Effector CD8-positive, alpha-beta T cell (primary cell): Measurements from ENCODE around the gene ETFA.

Experiments
- DNase-seq: peaks from one replicate; lab custom pipeline; 2025; lab: John Stamatoyannopoulos, UW
- total RNA-seq, 4 experiments: gene quantifications; one replicate each; lab custom pipeline; 2026; lab: John Stamatoyannopoulos, UW

ETFA gene
- total RNA-seq, result 43.1 to 86.8 (median 65.7) reads per million in 4 experiments

GRCh38 chr15:76311100-76311953 is at the start of gene ETFA:
ETFA (minus strand) TSS chr15:76311469; CDS start chr15:76311388, 81 bp downstream.
- DNase-seq, result peak; percentile 74

- no peak for DNase-seq
Measured at GRCh38 chr15:76360416-76360815, 49.1 kb upstream of the ETFA start.

- no peak for DNase-seq
Measured at GRCh38 chr15:76359152-76359551, 47.9 kb upstream of the ETFA start.

- no peak for DNase-seq
Measured at GRCh38 chr15:76358453-76358852, 47.2 kb upstream of the ETFA start.

- no peak for DNase-seq
Measured at GRCh38 chr15:76354823-76355440, 43.7 kb upstream of the ETFA start.

GRCh38 chr15:76353903-76354302 is 42.6 kb upstream of the ETFA start:
- no peak for DNase-seq

GRCh38 chr15:76353023-76353577 is 41.8 kb upstream of the ETFA start:
- DNase-seq, result no peak

- no peak for DNase-seq
Measured at GRCh38 chr15:76349301-76350070, 38.2 kb upstream of the ETFA start.

- no peak for DNase-seq
Measured at GRCh38 chr15:76347482-76348055, 36.3 kb upstream of the ETFA start.

- DNase-seq, result no peak
Measured at GRCh38 chr15:76346669-76347481, 35.6 kb upstream of the ETFA start.

- DNase-seq, result no peak
Measured at GRCh38 chr15:76345880-76346668, 34.8 kb upstream of the ETFA start.

- DNase-seq, result no peak
Measured at GRCh38 chr15:76345583-76345879, 34.3 kb upstream of the ETFA start.

- DNase-seq, result no peak
Measured at GRCh38 chr15:76344893-76345582, 33.8 kb upstream of the ETFA start.

- DNase-seq, result no peak
Measured at GRCh38 chr15:76343313-76343996, 32.2 kb upstream of the ETFA start.

GRCh38 chr15:76342382-76343201 is 31.3 kb upstream of the ETFA start:
- DNase-seq, result no peak

GRCh38 chr15:76342058-76342381 is 30.8 kb upstream of the ETFA start:
- no peak for DNase-seq

GRCh38 chr15:76341366-76342057 is 30.2 kb upstream of the ETFA start:
- no peak for DNase-seq
